Fibroblast of mammary gland (primary cell): Measurements from ENCODE around the gene GSTT4.
"Not testable (repeated sequence)": the region's sequence is repeated elsewhere in the genome, so short reads cannot be mapped to it uniquely, and the experiment has no call there.

Experiments
- DNase-seq: peaks from one replicate; pipeline ENCODE4 v3.0.0-alpha.2; 2010; ENCODE audit warnings: low read depth
- H3K4me3 ChIP-seq: 2 replicates; pipeline ENCODE4 v1.5.1; 2011; ENCODE audit warnings: low read depth, mild to moderate bottlenecking, low read length, moderate library complexity; ENCODE audit not compliant: control insufficient read depth
- TF ChIP-seq, protein P1 (sequence below): conservative IDR thresholded peaks from 2 replicates; pipeline ENCODE4 v1.5.1; 2011; ENCODE audit warnings: low read depth, low read length, inconsistent platforms; ENCODE audit not compliant: control insufficient read depth, insufficient read depth

Gene GSTT4

DNA sequence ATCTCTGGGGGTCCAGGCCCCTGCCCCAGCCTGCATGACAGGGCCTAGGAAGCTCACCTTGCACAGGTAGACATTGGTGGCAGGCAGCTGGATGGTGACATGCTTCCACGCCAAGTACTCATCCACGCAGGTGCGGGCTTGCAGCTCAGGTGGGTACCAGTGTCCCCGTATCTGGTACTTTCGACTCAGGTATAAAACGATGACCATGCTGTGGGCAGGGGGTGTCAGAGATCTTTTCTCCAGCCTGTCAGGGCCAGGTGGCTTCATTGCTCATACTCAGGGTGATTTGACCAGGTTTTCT lies 1.6 kb upstream of the GSTT4 start:
- TF ChIP-seq, protein P1, sequence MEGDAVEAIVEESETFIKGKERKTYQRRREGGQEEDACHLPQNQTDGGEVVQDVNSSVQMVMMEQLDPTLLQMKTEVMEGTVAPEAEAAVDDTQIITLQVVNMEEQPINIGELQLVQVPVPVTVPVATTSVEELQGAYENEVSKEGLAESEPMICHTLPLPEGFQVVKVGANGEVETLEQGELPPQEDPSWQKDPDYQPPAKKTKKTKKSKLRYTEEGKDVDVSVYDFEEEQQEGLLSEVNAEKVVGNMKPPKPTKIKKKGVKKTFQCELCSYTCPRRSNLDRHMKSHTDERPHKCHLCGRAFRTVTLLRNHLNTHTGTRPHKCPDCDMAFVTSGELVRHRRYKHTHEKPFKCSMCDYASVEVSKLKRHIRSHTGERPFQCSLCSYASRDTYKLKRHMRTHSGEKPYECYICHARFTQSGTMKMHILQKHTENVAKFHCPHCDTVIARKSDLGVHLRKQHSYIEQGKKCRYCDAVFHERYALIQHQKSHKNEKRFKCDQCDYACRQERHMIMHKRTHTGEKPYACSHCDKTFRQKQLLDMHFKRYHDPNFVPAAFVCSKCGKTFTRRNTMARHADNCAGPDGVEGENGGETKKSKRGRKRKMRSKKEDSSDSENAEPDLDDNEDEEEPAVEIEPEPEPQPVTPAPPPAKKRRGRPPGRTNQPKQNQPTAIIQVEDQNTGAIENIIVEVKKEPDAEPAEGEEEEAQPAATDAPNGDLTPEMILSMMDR: no peak
- no peak overlapping the region for H3K4me3 ChIP-seq
- DNase-seq: no peak

GRCh38 chr22:24006207-24006913 lies 1.1 kb upstream of the GSTT4 start:
- TF ChIP-seq, protein P1: no peak

DNA sequence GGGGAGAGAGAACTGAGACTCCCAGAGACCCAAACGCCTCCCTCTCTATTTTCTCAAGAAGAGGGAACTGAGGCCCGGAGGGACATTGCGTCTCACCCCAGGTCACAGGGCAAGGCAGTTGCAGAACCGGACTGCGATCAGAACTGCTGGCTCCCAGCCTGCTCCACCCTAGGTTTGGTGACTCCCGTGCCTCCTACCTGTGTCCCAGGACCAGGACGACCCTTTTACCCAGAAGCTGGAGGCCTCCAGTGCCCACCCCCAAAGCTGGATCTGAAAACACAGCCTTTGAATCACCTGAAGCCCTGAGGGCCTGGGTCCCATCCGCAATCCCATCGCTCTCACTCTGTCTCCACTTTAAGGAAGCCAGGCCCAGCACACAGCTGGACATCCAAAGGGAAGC lies 1.4 kb downstream of the GSTT4 start:
- no peak for DNase-seq
- TF ChIP-seq, protein P1: no peak
- no peak overlapping the region for H3K4me3 ChIP-seq

More at GRCh38 chr22:24006207-24006913, 1.1 kb upstream of the GSTT4 start:
- DNase-seq: no peak
- no peak overlapping the region for H3K4me3 ChIP-seq

DNA sequence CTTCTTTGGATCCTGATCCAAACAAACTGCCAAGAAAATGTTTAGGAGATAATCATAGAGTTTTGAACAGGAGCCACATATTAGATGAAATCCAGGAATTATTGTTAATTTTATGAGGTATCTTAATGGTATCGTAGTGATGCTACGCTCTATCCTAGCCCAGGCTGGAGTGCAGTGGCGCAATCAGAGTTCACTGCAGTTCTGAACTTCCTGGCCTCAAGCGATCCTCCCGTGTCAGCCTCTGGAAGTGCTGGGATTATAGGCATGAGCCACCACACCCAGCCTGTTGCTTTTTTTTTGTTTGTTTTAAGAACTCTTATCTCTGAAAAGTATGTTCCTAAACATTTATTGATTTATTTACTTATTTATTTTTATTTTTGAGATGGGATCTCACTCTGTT lies 2.4 kb downstream of the GSTT4 start:
- H3K4me3 ChIP-seq: no peak overlapping the region
- DNase-seq: no peak
- TF ChIP-seq, protein P1: no peak

DNA sequence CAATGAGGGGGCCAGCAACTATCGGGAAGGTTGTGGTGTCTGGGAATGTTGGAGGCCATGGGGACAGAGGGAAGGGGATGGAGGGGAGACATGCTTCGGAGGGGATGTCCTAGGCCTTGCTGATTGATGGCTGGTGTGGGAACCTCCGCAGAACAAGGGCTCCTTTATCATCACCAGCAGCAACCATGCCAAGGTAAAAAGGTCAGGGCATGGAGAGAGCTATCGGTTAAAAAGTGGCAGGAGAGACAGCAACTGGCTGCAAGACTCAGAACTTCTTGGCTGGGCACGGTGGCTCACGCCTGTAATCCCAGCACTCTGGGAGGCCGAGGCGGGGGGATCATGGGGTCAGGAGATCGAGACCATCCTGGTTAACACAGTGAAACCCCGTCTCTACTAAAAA lies 3.0 kb downstream of the GSTT4 start:
- H3K4me3 ChIP-seq: no peak overlapping the region
- TF ChIP-seq, protein P1: no peak
- DNase-seq: no peak

DNA sequence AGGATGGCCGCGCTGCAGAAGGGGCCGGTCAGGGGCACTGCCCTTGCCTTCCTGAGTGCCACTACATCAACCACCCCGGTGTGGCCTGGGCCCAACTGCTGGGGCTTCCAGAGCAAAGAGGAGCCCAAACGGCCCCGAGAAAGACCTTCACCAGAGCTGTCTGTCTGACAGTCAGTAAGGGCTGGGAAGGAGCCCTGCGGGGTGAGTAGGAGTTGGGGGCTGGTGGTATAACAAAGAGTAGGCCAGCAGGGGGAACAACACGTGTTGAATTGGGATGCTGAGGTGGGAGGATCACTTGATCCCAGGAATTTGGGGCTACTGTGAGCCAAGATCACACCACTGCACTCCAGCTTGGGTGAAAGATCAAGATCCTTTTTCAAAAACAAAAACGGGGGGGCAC lies 3.9 kb downstream of the GSTT4 start:
- DNase-seq: no peak
- TF ChIP-seq, protein P1: no peak
- H3K4me3 ChIP-seq: no peak overlapping the region

GRCh38 chr22:23999779-24000178 lies 5.5 kb downstream of the GSTT4 start:
- DNase-seq, H3K4me3 ChIP-seq: not testable (repeated sequence)
